K562 (cell line): ENCODE measurements around the gene CGNL1.

Experiments used
- CBX2 ChIP-seq: fragments of 200-600 bp; sonication (generic); IDR thresholded peaks from one replicate; pipeline ENCODE4 v1.6.1; 2012; ENCODE audit warnings: mild to moderate bottlenecking, low read length, inconsistent platforms; ENCODE audit not compliant: insufficient read depth, poor library complexity, severe bottlenecking
- CHD1 ChIP-seq: fragments of 200-600 bp; sonication (generic); IDR thresholded peaks from one replicate; pipeline ENCODE4 v1.6.1; 2012; ENCODE audit warnings: mild to moderate bottlenecking, moderate library complexity, low read length, inconsistent platforms
- NR3C1 ChIP-seq: sonication (generic); formaldehyde crosslinking; IDR thresholded peaks from 2 replicates; pipeline ENCODE4 v1.8.1; 2022; ENCODE audit warnings: missing genetic modification reagents
- RCOR1 ChIP-seq, 2 experiments: IDR thresholded peaks; 2 replicates each; pipeline ENCODE4 v1.6.1; 2012; ENCODE audit warnings: low read depth in 2 of 2, low read length in 2 of 2, borderline replicate concordance in 1 of 2, improper control_type of control experiment in 1 of 2
- SNRNP70 ChIP-seq: fragments of 200-400 bp; formaldehyde crosslinking; optimal IDR thresholded peaks from 2 replicates; pipeline ENCODE3; 2017; ENCODE audit warnings: low read depth, low read length
- ZNF274 ChIP-seq: IDR thresholded peaks from 2 replicates; pipeline ENCODE4 v1.6.1; 2011; ENCODE audit warnings: low read depth, mild to moderate bottlenecking, low read length, moderate library complexity, borderline replicate concordance
- ZNF282 ChIP-seq: sonication (generic); formaldehyde crosslinking; IDR thresholded peaks from 2 replicates; pipeline ENCODE4 v1.8.1; 2023; ENCODE audit warnings: missing genetic modification reagents
- TF ChIP-seq, protein P1 (sequence below), 2 experiments: fragments of 450-650 bp; formaldehyde crosslinking in 1 of 2; IDR thresholded peaks; 2 replicates each; pipeline versions ENCODE4 v1.4.0 to v1.6.1; 2014 to 2020; ENCODE audit warnings: mild to moderate bottlenecking in 2 of 2, borderline replicate concordance in 1 of 2, low read depth in 1 of 2
- TF ChIP-seq, protein P2 (sequence below): fragments of 150-350 bp; conservative IDR thresholded peaks from 2 replicates; pipeline ENCODE4 v1.6.1; 2014; ENCODE audit warnings: low read length
- TF ChIP-seq, protein P3 (sequence below), 3 experiments: IDR thresholded peaks in 2 of 3; conservative IDR thresholded peaks in 1 of 3; 2 replicates each; pipeline ENCODE4 v1.5.1; 2011 to 2012; ENCODE audit warnings: low read length in 3 of 3, mild to moderate bottlenecking in 3 of 3, control low read depth in 2 of 3, improper control_type of control experiment in 1 of 3, inconsistent platforms in 1 of 3, low read depth in 1 of 3, mixed read lengths in 1 of 3, moderate library complexity in 1 of 3; ENCODE audit not compliant: insufficient read depth in 2 of 3

DNA sequence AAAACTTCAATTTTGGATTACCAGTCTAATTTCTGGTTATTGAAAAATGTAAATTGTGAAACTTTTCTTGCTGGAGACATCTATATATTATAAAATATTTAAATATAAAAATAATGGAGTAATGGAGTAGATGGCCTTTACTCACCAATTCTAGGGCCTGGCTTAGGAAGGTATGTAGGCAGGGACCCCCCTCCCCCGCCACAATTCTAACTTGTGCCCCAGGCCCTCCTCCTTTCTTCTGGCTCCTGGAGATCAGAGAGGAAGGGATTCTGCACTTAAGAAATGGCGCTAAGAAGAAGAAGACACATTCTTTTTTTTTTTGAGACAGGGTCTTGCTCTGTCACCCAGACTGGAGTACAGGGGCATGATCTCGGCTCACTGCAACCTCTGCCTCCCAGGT is 49.5 kb downstream of the CGNL1 start:
- TF ChIP-seq, protein P1, sequence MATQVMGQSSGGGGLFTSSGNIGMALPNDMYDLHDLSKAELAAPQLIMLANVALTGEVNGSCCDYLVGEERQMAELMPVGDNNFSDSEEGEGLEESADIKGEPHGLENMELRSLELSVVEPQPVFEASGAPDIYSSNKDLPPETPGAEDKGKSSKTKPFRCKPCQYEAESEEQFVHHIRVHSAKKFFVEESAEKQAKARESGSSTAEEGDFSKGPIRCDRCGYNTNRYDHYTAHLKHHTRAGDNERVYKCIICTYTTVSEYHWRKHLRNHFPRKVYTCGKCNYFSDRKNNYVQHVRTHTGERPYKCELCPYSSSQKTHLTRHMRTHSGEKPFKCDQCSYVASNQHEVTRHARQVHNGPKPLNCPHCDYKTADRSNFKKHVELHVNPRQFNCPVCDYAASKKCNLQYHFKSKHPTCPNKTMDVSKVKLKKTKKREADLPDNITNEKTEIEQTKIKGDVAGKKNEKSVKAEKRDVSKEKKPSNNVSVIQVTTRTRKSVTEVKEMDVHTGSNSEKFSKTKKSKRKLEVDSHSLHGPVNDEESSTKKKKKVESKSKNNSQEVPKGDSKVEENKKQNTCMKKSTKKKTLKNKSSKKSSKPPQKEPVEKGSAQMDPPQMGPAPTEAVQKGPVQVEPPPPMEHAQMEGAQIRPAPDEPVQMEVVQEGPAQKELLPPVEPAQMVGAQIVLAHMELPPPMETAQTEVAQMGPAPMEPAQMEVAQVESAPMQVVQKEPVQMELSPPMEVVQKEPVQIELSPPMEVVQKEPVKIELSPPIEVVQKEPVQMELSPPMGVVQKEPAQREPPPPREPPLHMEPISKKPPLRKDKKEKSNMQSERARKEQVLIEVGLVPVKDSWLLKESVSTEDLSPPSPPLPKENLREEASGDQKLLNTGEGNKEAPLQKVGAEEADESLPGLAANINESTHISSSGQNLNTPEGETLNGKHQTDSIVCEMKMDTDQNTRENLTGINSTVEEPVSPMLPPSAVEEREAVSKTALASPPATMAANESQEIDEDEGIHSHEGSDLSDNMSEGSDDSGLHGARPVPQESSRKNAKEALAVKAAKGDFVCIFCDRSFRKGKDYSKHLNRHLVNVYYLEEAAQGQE (IDR thresholded peaks at IDR 0.05; ENCODE audit: borderline replicate concordance), result no peak
- TF ChIP-seq, protein P1 (CRISPR knock-in tag; IDR thresholded peaks at IDR 0.05; ENCODE audit: low read depth), result no peak
- TF ChIP-seq CBX2, result no peak
- TF ChIP-seq, protein P2, sequence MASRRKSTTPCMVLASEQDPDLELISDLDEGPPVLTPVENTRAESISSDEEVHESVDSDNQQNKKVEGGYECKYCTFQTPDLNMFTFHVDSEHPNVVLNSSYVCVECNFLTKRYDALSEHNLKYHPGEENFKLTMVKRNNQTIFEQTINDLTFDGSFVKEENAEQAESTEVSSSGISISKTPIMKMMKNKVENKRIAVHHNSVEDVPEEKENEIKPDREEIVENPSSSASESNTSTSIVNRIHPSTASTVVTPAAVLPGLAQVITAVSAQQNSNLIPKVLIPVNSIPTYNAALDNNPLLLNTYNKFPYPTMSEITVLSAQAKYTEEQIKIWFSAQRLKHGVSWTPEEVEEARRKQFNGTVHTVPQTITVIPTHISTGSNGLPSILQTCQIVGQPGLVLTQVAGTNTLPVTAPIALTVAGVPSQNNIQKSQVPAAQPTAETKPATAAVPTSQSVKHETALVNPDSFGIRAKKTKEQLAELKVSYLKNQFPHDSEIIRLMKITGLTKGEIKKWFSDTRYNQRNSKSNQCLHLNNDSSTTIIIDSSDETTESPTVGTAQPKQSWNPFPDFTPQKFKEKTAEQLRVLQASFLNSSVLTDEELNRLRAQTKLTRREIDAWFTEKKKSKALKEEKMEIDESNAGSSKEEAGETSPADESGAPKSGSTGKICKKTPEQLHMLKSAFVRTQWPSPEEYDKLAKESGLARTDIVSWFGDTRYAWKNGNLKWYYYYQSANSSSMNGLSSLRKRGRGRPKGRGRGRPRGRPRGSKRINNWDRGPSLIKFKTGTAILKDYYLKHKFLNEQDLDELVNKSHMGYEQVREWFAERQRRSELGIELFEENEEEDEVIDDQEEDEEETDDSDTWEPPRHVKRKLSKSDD, result no peak
- no peak for TF ChIP-seq SNRNP70
- TF ChIP-seq, protein P3, sequence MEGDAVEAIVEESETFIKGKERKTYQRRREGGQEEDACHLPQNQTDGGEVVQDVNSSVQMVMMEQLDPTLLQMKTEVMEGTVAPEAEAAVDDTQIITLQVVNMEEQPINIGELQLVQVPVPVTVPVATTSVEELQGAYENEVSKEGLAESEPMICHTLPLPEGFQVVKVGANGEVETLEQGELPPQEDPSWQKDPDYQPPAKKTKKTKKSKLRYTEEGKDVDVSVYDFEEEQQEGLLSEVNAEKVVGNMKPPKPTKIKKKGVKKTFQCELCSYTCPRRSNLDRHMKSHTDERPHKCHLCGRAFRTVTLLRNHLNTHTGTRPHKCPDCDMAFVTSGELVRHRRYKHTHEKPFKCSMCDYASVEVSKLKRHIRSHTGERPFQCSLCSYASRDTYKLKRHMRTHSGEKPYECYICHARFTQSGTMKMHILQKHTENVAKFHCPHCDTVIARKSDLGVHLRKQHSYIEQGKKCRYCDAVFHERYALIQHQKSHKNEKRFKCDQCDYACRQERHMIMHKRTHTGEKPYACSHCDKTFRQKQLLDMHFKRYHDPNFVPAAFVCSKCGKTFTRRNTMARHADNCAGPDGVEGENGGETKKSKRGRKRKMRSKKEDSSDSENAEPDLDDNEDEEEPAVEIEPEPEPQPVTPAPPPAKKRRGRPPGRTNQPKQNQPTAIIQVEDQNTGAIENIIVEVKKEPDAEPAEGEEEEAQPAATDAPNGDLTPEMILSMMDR (IDR thresholded peaks at IDR 0.05 in 2 of 3, conservative IDR thresholded peaks at IDR 0.05 in 1 of 3; ENCODE audit: insufficient read depth in 2 of 3, low read depth in 1 of 3, low read length in 3 of 3), result no peak
- no peak for TF ChIP-seq RCOR1 (IDR thresholded peaks at IDR 0.05; ENCODE audit: borderline replicate concordance in 1 of 2, low read depth in 2 of 2, low read length in 2 of 2)
- no peak for TF ChIP-seq ZNF282 (CRISPR knock-in tag)
- TF ChIP-seq ZNF274, result no peak
- no peak for TF ChIP-seq NR3C1 (CRISPR knock-in tag)
- no peak for TF ChIP-seq CHD1
